ENCODE measurements around the gene GOSR2.

DNA sequence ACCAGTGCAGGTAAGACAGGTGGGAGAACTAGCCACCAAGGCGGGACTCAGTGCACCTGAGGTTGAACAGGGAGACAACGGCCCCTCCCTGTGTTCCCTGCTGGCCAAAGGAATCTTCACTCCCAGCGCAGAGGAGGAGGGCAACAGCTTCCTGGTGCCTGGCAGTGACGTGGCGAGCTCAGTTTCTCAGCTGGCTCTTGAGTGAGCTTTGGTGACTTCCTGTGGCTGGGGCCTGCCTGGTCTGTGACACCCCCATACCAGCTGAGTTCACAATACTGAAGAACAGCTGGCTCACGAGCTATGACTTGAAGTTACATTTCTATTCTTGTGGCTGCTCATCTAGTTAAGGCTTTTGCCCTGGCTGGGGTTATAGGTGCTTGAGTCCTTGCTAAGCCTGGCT lies 45.5 kb upstream of the GOSR2 start:
- TF ChIP-seq, protein P1, sequence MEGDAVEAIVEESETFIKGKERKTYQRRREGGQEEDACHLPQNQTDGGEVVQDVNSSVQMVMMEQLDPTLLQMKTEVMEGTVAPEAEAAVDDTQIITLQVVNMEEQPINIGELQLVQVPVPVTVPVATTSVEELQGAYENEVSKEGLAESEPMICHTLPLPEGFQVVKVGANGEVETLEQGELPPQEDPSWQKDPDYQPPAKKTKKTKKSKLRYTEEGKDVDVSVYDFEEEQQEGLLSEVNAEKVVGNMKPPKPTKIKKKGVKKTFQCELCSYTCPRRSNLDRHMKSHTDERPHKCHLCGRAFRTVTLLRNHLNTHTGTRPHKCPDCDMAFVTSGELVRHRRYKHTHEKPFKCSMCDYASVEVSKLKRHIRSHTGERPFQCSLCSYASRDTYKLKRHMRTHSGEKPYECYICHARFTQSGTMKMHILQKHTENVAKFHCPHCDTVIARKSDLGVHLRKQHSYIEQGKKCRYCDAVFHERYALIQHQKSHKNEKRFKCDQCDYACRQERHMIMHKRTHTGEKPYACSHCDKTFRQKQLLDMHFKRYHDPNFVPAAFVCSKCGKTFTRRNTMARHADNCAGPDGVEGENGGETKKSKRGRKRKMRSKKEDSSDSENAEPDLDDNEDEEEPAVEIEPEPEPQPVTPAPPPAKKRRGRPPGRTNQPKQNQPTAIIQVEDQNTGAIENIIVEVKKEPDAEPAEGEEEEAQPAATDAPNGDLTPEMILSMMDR (conservative IDR thresholded peaks at IDR 0.05 in 1 of 2, IDR thresholded peaks at IDR 0.05 in 1 of 2; ENCODE audit: extremely low read depth in 1 of 2, insufficient read depth in 1 of 2, low read depth in 1 of 2, low read length in 2 of 2) = no peak
- no peak for TF ChIP-seq EZH2 (IDR thresholded peaks at IDR 0.05; ENCODE audit: borderline replicate concordance, low read length)

Data from mammary epithelial cell (primary cell).